Measurements from ENCODE around the gene C1orf174.

- TF ChIP-seq, protein P1, sequence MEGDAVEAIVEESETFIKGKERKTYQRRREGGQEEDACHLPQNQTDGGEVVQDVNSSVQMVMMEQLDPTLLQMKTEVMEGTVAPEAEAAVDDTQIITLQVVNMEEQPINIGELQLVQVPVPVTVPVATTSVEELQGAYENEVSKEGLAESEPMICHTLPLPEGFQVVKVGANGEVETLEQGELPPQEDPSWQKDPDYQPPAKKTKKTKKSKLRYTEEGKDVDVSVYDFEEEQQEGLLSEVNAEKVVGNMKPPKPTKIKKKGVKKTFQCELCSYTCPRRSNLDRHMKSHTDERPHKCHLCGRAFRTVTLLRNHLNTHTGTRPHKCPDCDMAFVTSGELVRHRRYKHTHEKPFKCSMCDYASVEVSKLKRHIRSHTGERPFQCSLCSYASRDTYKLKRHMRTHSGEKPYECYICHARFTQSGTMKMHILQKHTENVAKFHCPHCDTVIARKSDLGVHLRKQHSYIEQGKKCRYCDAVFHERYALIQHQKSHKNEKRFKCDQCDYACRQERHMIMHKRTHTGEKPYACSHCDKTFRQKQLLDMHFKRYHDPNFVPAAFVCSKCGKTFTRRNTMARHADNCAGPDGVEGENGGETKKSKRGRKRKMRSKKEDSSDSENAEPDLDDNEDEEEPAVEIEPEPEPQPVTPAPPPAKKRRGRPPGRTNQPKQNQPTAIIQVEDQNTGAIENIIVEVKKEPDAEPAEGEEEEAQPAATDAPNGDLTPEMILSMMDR (conservative IDR thresholded peaks at IDR 0.05; ENCODE audit: low read depth, low read length) = no peak
- TF ChIP-seq EZH2 (IDR thresholded peaks at IDR 0.05; ENCODE audit: low read length, unreplicated experiment) (no peak), EZH2phosphoT487 (IDR thresholded peaks at IDR 0.05; ENCODE audit: borderline replicate concordance, low read length) (no peak)
These were observed 9.5 kb upstream of the C1orf174 start for GRCh38 chr1:3909615-3910014.
